GM21526 (cell line): ENCODE results near the gene SORBS2.
A peak's percentile ranks its signal among the peaks of the same experiment; 100 is the strongest.
"Not testable (repeated sequence)": the region's sequence is repeated elsewhere in the genome, so short reads cannot be mapped to it uniquely, and the experiment has no call there.

Experiments used
- ATAC-seq: cut with Tn5 transposase; IDR thresholded peaks from one replicate; pipeline ENCODE4 v1.9.1; 2021; ENCODE audit warnings: moderate library complexity; ENCODE audit not compliant: unreplicated experiment, low FRiP score

SORBS2 gene

GRCh38 chr4:185811509-185812364, at the start of gene SORBS2:
Gene SORBS2, minus strand, starts transcription at chr4:185812194. Its CDS starts 121,623 bp downstream, at chr4:185690571.
- peak; percentile 96 for ATAC-seq

- no peak for ATAC-seq
Observed at GRCh38 chr4:185859111-185859510, 47.1 kb upstream of the SORBS2 start.

- ATAC-seq, result not testable (repeated sequence)
Observed at GRCh38 chr4:185857561-185857960, 45.6 kb upstream of the SORBS2 start.

- no peak for ATAC-seq
Observed at GRCh38 chr4:185853841-185854240, 41.8 kb upstream of the SORBS2 start.

GRCh38 chr4:185852961-185853360, 41.0 kb upstream of the SORBS2 start:
- no peak for ATAC-seq

GRCh38 chr4:185849664-185850550, 37.9 kb upstream of the SORBS2 start:
- ATAC-seq, result no peak

- ATAC-seq, result no peak
Observed at GRCh38 chr4:185847352-185848097, 35.5 kb upstream of the SORBS2 start.

- ATAC-seq, result no peak
Observed at GRCh38 chr4:185846505-185847150, 34.6 kb upstream of the SORBS2 start.

GRCh38 chr4:185845966-185846365, 34.0 kb upstream of the SORBS2 start:
- no peak for ATAC-seq

- ATAC-seq, result no peak
Observed at GRCh38 chr4:185841451-185841850, 29.5 kb upstream of the SORBS2 start.

GRCh38 chr4:185840953-185841352, 29.0 kb upstream of the SORBS2 start:
- ATAC-seq, result no peak

GRCh38 chr4:185840201-185840600, 28.2 kb upstream of the SORBS2 start:
- ATAC-seq, result no peak

- no peak for ATAC-seq
Observed at GRCh38 chr4:185839770-185840169, 27.8 kb upstream of the SORBS2 start.

- no peak for ATAC-seq
Observed at GRCh38 chr4:185839194-185839712, 27.3 kb upstream of the SORBS2 start.

- ATAC-seq, result no peak
Observed at GRCh38 chr4:185838514-185839193, 26.7 kb upstream of the SORBS2 start.

GRCh38 chr4:185838104-185838452, 26.1 kb upstream of the SORBS2 start:
- no peak for ATAC-seq

GRCh38 chr4:185837415-185838103, 25.6 kb upstream of the SORBS2 start:
- no peak for ATAC-seq

GRCh38 chr4:185836241-185837084, 24.5 kb upstream of the SORBS2 start:
- no peak for ATAC-seq
